PC-3 (cell line): ENCODE measurements around the gene OPN3. TPM values are rescaled to one million over a fixed set of nuclear protein-coding genes. Genes with fewer than 3 reads are reported as not detected.

ENCODE experiments used
- ATAC-seq: fragments of 200-7000 bp; cut with Tn5 transposase; 2 replicates; pipeline ENCODE4 v1.9.1; 2020; ENCODE audit warnings: mild to moderate bottlenecking, moderate library complexity
- BruUV-seq: library from RNA; stranded (reverse); fragments of 400-500 nt; replicated peaks from 2 replicates; lab custom pipeline; 2021; lab: Mats Ljungman, UMichigan
- CTCF ChIA-PET: fragments of 300-600 bp; sonication (Branson Sonifier 250); formaldehyde crosslinking; loops from one replicate; lab custom pipeline; 2022; ENCODE audit warnings: antibody characterized with exemption; lab: Charles Lee
- POLR2A ChIA-PET: fragments of 300-600 bp; sonication (Branson Sonifier 250); formaldehyde crosslinking; loops from one replicate; lab custom pipeline; 2022; ENCODE audit warnings: antibody characterized with exemption; ENCODE audit not compliant: unreplicated experiment; lab: Charles Lee
- DNase-seq: peaks from one replicate; pipeline ENCODE4 v3.0.0-alpha.2; 2015
- H2AFZ ChIP-seq: fragments of 300-600 bp; sonication (generic); 2 replicates; pipeline ENCODE4 v1.6.0; 2016; ENCODE audit warnings: antibody characterized with exemption, low read length
- H3F3A ChIP-seq: fragments of 300-600 bp; sonication (generic); one replicate; pipeline ENCODE4 v1.6.0; 2017; ENCODE audit warnings: antibody characterized with exemption, low read length, control low read depth, mild to moderate bottlenecking; ENCODE audit not compliant: unreplicated experiment
- H3K27ac ChIP-seq: fragments of 300-600 bp; sonication (generic); 2 replicates; pipeline ENCODE4 v1.5.1; 2016; ENCODE audit warnings: mild to moderate bottlenecking, low read length
- H3K27me3 ChIP-seq: fragments of 300-600 bp; sonication (generic); 2 replicates; pipeline ENCODE4 v1.6.1; 2016; ENCODE audit warnings: low read length, mixed read lengths
- H3K36me3 ChIP-seq: fragments of 300-600 bp; sonication (generic); 2 replicates; pipeline ENCODE4 v1.6.1; 2016; ENCODE audit warnings: low read depth, mixed run types, low read length, mixed read lengths
- H3K4me1 ChIP-seq: fragments of 300-600 bp; sonication (generic); 2 replicates; pipeline ENCODE4 v1.5.1; 2016; ENCODE audit warnings: low read length; ENCODE audit not compliant: insufficient read depth
- H3K4me2 ChIP-seq: fragments of 300-600 bp; sonication (generic); 2 replicates; pipeline ENCODE4 v1.6.0; 2016; ENCODE audit warnings: low read length
- H3K4me3 ChIP-seq: fragments of 300-600 bp; sonication (generic); 2 replicates; pipeline ENCODE4 v1.5.1; 2016; ENCODE audit warnings: mild to moderate bottlenecking, low read length, mixed read lengths
- H3K79me2 ChIP-seq: fragments of 300-600 bp; sonication (generic); 2 replicates; pipeline ENCODE4 v1.6.1; 2017; ENCODE audit warnings: low read length, mixed read lengths
- H3K9ac ChIP-seq: fragments of 300-600 bp; sonication (generic); 2 replicates; pipeline ENCODE4 v1.6.0; 2016; ENCODE audit warnings: mild to moderate bottlenecking, low read length
- H3K9me2 ChIP-seq: fragments of 300-600 bp; sonication (generic); replicated peaks from 2 replicates; pipeline ENCODE4 v1.6.1; 2016; ENCODE audit warnings: mixed run types, low read length, mixed read lengths
- H3K9me3 ChIP-seq: fragments of 300-600 bp; sonication (generic); 2 replicates; pipeline ENCODE4 v1.6.1; 2016; ENCODE audit warnings: low read length, mixed read lengths
- H4K20me1 ChIP-seq: fragments of 300-600 bp; sonication (generic); 2 replicates; pipeline ENCODE4 v1.6.1; 2016; ENCODE audit warnings: low read length, mixed read lengths
- EZH2 ChIP-seq: fragments of 300-600 bp; sonication (generic); IDR thresholded peaks from one replicate; pipeline ENCODE4 v1.6.1; 2017; ENCODE audit warnings: antibody characterized with exemption, mild to moderate bottlenecking, low read length; ENCODE audit not compliant: unreplicated experiment
- EZH2phosphoT487 ChIP-seq: fragments of 300-600 bp; sonication (generic); IDR thresholded peaks from 2 replicates; pipeline ENCODE4 v1.6.1; 2018; ENCODE audit warnings: mild to moderate bottlenecking, antibody characterized with exemption, low read length, borderline replicate concordance
- intact Hi-C: fragments of 100-400 bp; cut with micrococcal nuclease; formaldehyde crosslinking; loops from 2 replicates; pipeline ENCODE4 v1.9.0; 2023
- total RNA-seq: library from RNA; depleted of rRNA; stranded (reverse); fragments of >200 nt; gene quantifications from 2 replicates; pipeline ENCODE4 v1.2.3, GENCODE V29; 2014
- TF ChIP-seq, protein P1 (sequence below): fragments of 300-600 bp; sonication (generic); conservative IDR thresholded peaks from 2 replicates; pipeline ENCODE4 v1.5.1; 2017; ENCODE audit warnings: antibody characterized with exemption, low read depth, mild to moderate bottlenecking, low read length

Gene OPN3
- total RNA-seq, 1 experiment from 2014 or later = 44.8 TPM

DNA sequence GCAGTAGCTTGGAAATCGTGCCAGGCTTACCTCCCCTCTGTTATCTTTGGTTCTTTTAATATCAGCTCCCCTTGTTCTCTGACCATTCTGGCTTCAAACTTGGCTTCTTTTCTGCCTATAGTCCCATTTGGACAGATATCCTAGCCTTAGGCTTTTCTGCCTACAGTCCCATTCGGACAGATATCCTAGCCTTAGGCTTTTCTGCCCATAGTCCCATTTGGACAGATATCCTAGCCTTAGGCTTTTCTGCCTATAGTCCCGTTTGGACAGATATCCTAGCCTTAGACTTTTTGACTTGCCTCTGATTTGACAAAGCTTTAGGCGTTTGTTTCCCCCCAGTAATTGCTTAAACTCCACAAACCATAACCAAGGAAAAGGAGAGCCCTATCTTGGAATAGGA, 25.6 kb downstream of the OPN3 start:
- Histone ChIP-seq H3K36me3 (no peaks in the 10 kb centered on the region), H3K9ac (peak overlapping the region; percentile 49), H3K4me3 (no peak overlapping the region), H2AFZ (no peak overlapping the region), H3K4me2 (peak overlapping the region; percentile 65), H3K9me2 (no peaks in the 10 kb centered on the region), H3K79me2 (no peaks in the 10 kb centered on the region), H3K27me3 (no peaks in the 10 kb centered on the region), H3K9me3 (no peaks in the 10 kb centered on the region), H3F3A (peaks cover 6% of the 10 kb centered on the region), H3K27ac (peak overlapping the region; percentile 85), H3K4me1 (peaks cover 68% of the 10 kb centered on the region), H4K20me1 (no peaks in the 10 kb centered on the region)
- no peak for DNase-seq
- no peak for TF ChIP-seq EZH2phosphoT487
- TF ChIP-seq, protein P1, sequence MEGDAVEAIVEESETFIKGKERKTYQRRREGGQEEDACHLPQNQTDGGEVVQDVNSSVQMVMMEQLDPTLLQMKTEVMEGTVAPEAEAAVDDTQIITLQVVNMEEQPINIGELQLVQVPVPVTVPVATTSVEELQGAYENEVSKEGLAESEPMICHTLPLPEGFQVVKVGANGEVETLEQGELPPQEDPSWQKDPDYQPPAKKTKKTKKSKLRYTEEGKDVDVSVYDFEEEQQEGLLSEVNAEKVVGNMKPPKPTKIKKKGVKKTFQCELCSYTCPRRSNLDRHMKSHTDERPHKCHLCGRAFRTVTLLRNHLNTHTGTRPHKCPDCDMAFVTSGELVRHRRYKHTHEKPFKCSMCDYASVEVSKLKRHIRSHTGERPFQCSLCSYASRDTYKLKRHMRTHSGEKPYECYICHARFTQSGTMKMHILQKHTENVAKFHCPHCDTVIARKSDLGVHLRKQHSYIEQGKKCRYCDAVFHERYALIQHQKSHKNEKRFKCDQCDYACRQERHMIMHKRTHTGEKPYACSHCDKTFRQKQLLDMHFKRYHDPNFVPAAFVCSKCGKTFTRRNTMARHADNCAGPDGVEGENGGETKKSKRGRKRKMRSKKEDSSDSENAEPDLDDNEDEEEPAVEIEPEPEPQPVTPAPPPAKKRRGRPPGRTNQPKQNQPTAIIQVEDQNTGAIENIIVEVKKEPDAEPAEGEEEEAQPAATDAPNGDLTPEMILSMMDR = no peak
- CTCF ChIA-PET = no interaction called here
- POLR2A ChIA-PET = no interaction called here
- BruUV-seq = no TSS peak
- intact Hi-C loops = loop anchor here (5.0 kb wide), 1 partner anchor 373 kb away; no protein-coding TSS in a partner anchor
- ATAC-seq = no peak

DNA sequence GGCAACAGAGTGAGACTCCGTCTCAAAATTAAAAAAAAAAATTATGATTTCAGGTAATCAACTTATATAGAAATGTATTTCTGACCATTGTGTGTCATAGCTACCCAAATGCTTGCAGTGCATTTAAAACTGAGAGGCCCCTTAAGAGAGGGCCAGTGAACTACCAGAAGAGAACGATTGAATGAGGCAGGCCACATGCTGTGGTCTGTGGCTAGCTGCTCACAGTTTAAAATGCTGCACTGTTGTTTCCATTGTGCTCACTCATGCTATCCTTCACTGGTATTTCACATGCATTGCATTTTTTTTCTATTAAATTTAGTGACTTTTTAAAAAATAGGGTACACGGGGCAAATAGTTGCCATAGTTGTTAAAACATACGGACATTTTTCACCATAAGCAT, 26.0 kb downstream of the OPN3 start:
- Histone ChIP-seq H3K27me3 (no peaks in the 10 kb centered on the region), H3K36me3 (no peaks in the 10 kb centered on the region), H3K79me2 (no peaks in the 10 kb centered on the region), H4K20me1 (no peaks in the 10 kb centered on the region), H3K9me2 (no peaks in the 10 kb centered on the region), H3F3A (peaks cover 6% of the 10 kb centered on the region), H3K4me2 (0 out of 2 replicates have a peak overlapping the region, but pooled peaks have one; percentile 65), H3K4me1 (peaks cover 73% of the 10 kb centered on the region), H2AFZ (no peak overlapping the region), H3K4me3 (no peak overlapping the region), H3K9me3 (no peaks in the 10 kb centered on the region), H3K27ac (peak overlapping the region; percentile 85), H3K9ac (no peak overlapping the region)
- no peak for DNase-seq
- intact Hi-C loops = loop anchor here (5.0 kb wide), 1 partner anchor 373 kb away; no protein-coding TSS in a partner anchor
- no peak for TF ChIP-seq EZH2phosphoT487
- no peak for TF ChIP-seq EZH2
- TF ChIP-seq, protein P1 = no peak
- BruUV-seq = no TSS peak
- ChIA-PET CTCF (no interaction called here), POLR2A (no interaction called here)
- no peak for ATAC-seq
